Keratinocyte (primary cell): ENCODE results near the gene SNX13.

Source experiments
- CTCF ChIP-seq, 3 experiments: IDR thresholded peaks in 1 of 3; conservative IDR thresholded peaks in 1 of 3; optimal IDR thresholded peaks in 1 of 3; 2 replicates in 2 of 3; 3 replicates in 1 of 3; pipeline versions ENCODE3 to v1.5.1; 2011; ENCODE audit warnings: low read length in 3 of 3, mild to moderate bottlenecking in 3 of 3, moderate library complexity in 2 of 3, control low read depth in 1 of 3, inconsistent platforms in 1 of 3; ENCODE audit not compliant: insufficient read depth in 2 of 3; ENCODE audit errors: extremely low read depth in 1 of 3
- EZH2 ChIP-seq: IDR thresholded peaks from one replicate; pipeline ENCODE4 v1.6.1; 2012; ENCODE audit warnings: inconsistent platforms, mild to moderate bottlenecking, low read length, moderate library complexity

DNA sequence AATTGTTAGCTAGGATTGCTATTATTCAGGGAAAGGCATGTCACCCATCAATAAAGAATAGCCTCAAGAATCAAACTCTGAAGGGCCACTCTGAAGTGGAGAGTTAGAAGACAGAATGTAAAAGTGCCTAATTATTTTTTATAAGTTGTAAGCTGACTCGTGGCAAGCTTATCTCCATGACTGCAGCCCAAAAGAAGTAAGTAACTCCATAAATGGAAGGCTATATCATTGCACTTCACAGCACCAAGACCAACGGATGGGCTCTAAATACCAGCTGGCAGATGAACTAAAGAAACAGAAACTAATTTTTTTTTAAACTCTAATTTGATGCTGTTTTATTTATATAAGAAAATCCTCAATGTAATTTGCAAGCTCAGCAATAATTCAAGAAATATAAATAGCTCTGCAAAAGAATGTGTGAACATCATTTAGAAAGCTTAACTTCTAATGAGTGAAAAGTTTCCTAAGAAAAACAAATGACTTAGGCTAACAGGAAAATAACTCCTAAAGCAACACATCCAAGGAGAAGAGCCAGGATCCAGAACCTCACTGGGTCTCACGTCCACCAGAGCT lies 165.5 kb downstream of the SNX13 start:
- TF ChIP-seq CTCF (optimal IDR thresholded peaks at IDR 0.05 in 1 of 3, IDR thresholded peaks at IDR 0.05 in 1 of 3, conservative IDR thresholded peaks at IDR 0.05 in 1 of 3; ENCODE audit: extremely low read depth in 1 of 3, insufficient read depth in 2 of 3, low read length in 3 of 3): no peak
- TF ChIP-seq EZH2: no peak
